ENCODE data around the gene ASF1A. TPM values are rescaled to one million over a fixed set of nuclear protein-coding genes. Genes with fewer than 3 reads are reported as not detected.

ASF1A gene
- total RNA-seq, 1 donor from 2014 or later: 24.0 TPM

- DNase-seq (ENCODE audit: low read depth): no peak
Observed at GRCh38 chr6:118912646-118913045, 18.7 kb downstream of the ASF1A start.

GRCh38 chr6:118913161-118913560, 19.2 kb downstream of the ASF1A start:
- no peak for DNase-seq (ENCODE audit: low read depth)

- no peak for DNase-seq (ENCODE audit: low read depth)
Observed at GRCh38 chr6:118914598-118914997, 20.6 kb downstream of the ASF1A start.

- DNase-seq (ENCODE audit: low read depth): no peak
Observed at GRCh38 chr6:118917546-118918328, 23.8 kb downstream of the ASF1A start.

- no peak for DNase-seq (ENCODE audit: low read depth)
Observed at GRCh38 chr6:118918329-118918725, 24.4 kb downstream of the ASF1A start.

GRCh38 chr6:118921084-118921483, 27.1 kb downstream of the ASF1A start:
- DNase-seq (ENCODE audit: low read depth): no peak

- no peak for DNase-seq (ENCODE audit: low read depth)
Observed at GRCh38 chr6:118923035-118923434, 29.1 kb downstream of the ASF1A start.

GRCh38 chr6:118930680-118931079, 36.7 kb downstream of the ASF1A start:
- DNase-seq (ENCODE audit: low read depth): no peak

GRCh38 chr6:118931436-118931835, 37.5 kb downstream of the ASF1A start:
- no peak for DNase-seq (ENCODE audit: low read depth)

GRCh38 chr6:118932421-118932820, 38.5 kb downstream of the ASF1A start:
- no peak for DNase-seq (ENCODE audit: low read depth)

GRCh38 chr6:118933855-118934460, 40.0 kb downstream of the ASF1A start:
- no peak for DNase-seq (ENCODE audit: low read depth)

GRCh38 chr6:118934461-118935330, 40.7 kb downstream of the ASF1A start, which contains the start of gene MCM9:
TSS of gene MCM9 (minus strand) at chr6:118935159. CDS start at chr6:118931723, 3,436 bp downstream.
- DNase-seq (ENCODE audit: low read depth): peak; percentile 96

- DNase-seq (ENCODE audit: low read depth): no peak
Observed at GRCh38 chr6:118935331-118935668, 41.3 kb downstream of the ASF1A start.

- peak; percentile 4 for DNase-seq (ENCODE audit: low read depth)
Observed at GRCh38 chr6:118935978-118936703, 42.2 kb downstream of the ASF1A start.

GRCh38 chr6:118939683-118940082, 45.7 kb downstream of the ASF1A start:
- no peak for DNase-seq (ENCODE audit: low read depth)

- peak; percentile 28 for DNase-seq (ENCODE audit: low read depth)
Observed at GRCh38 chr6:118940770-118941169, 46.8 kb downstream of the ASF1A start.

GRCh38 chr6:118945217-118945616, 51.3 kb downstream of the ASF1A start:
- DNase-seq (ENCODE audit: low read depth): no peak

- no peak for DNase-seq (ENCODE audit: low read depth)
Observed at GRCh38 chr6:118952683-118953082, 58.7 kb downstream of the ASF1A start.

- peak; percentile 16 for DNase-seq (ENCODE audit: low read depth)
Observed at GRCh38 chr6:118953391-118953790, 59.4 kb downstream of the ASF1A start.
